ENCODE measurements around the gene ACBD6.

GRCh38 chr1:180384286-180385005 is 117.9 kb downstream of the ACBD6 start:
- TF ChIP-seq RAD21 (IDR thresholded peaks at IDR 0.05; ENCODE audit: low read length) (no peak), CTCF (conservative IDR thresholded peaks at IDR 0.05; ENCODE audit: low read depth, low read length) (no peak), RFX5 (IDR thresholded peaks at IDR 0.05; ENCODE audit: low read depth, low read length) (no peak), POLR2A (IDR thresholded peaks at IDR 0.05; ENCODE audit: low read depth, low read length) (no peak), BHLHE40 (IDR thresholded peaks at IDR 0.05; ENCODE audit: low read depth, low read length) (no peak), FOS (IDR thresholded peaks at IDR 0.05; ENCODE audit: low read depth, low read length) (no peak), ELK1 (IDR thresholded peaks at IDR 0.05; ENCODE audit: borderline replicate concordance, low read depth, low read length) (no peak), SMC3 (IDR thresholded peaks at IDR 0.05; ENCODE audit: low read depth, low read length) (no peak), CHD1 (IDR thresholded peaks at IDR 0.05; ENCODE audit: low read depth, low read length) (no peak), NFE2L2 (IDR thresholded peaks at IDR 0.05; ENCODE audit: low read depth, low read length) (no peak), MXI1 (IDR thresholded peaks at IDR 0.05; ENCODE audit: borderline replicate concordance, low read depth, low read length) (no peak), MAFK (IDR thresholded peaks at IDR 0.05; ENCODE audit: low read depth, low read length) (no peak), USF2 (IDR thresholded peaks at IDR 0.05; ENCODE audit: low read depth, low read length) (no peak), RCOR1 (IDR thresholded peaks at IDR 0.05; ENCODE audit: insufficient replicate concordance, low read length) (no peak)
